SU-DHL-6 (cell line): ENCODE results near the gene SPINT3.

Experiments used
- H2AFZ ChIP-seq: fragments of 200-600 bp; sonication (generic); 2 replicates; pipeline ENCODE4 v1.6.1; 2014; ENCODE audit warnings: low read depth, mild to moderate bottlenecking, moderate library complexity, mixed read lengths, antibody characterized with exemption, low read length; ENCODE audit not compliant: severe bottlenecking
- H3F3A ChIP-seq: fragments of 200-600 bp; shearing (Covaris generic); 2 replicates; pipeline ENCODE4 v1.6.0; 2016; ENCODE audit warnings: antibody characterized with exemption, mild to moderate bottlenecking; ENCODE audit not compliant: insufficient read depth
- H3K27ac ChIP-seq: fragments of 200-600 bp; sonication (generic); 2 replicates; pipeline ENCODE4 v1.5.1; 2016; ENCODE audit warnings: low read depth, mild to moderate bottlenecking, low read length, moderate library complexity, mixed read lengths
- H3K27me3 ChIP-seq: fragments of 200-600 bp; sonication (generic), shearing (Covaris generic); 2 replicates; pipeline ENCODE4 v1.6.0; 2014; ENCODE audit warnings: mild to moderate bottlenecking, low read length
- H3K36me3 ChIP-seq: fragments of 200-600 bp; sonication (generic); 2 replicates; pipeline ENCODE4 v1.6.1; 2014; ENCODE audit warnings: mild to moderate bottlenecking, low read length, mixed read lengths
- H3K4me2 ChIP-seq: fragments of 300-600, 200-600 bp; shearing (Covaris generic), sonication (generic); 2 replicates; pipeline ENCODE4 v1.6.0; 2014; ENCODE audit warnings: low read length, low read depth, mild to moderate bottlenecking; ENCODE audit not compliant: poor library complexity, severe bottlenecking
- H3K4me3 ChIP-seq: fragments of 200-600 bp; sonication (generic); 2 replicates; pipeline ENCODE4 v1.5.1; 2014; ENCODE audit warnings: antibody characterized with exemption, low read length, mild to moderate bottlenecking, mixed read lengths; ENCODE audit not compliant: insufficient read depth, poor library complexity, severe bottlenecking
- H3K79me2 ChIP-seq: fragments of 200-600 bp; sonication (generic); 2 replicates; pipeline ENCODE4 v1.6.1; 2014; ENCODE audit warnings: mild to moderate bottlenecking, low read length, moderate library complexity; ENCODE audit not compliant: insufficient read depth
- H3K9ac ChIP-seq: fragments of 200-600 bp; sonication (generic); 2 replicates; pipeline ENCODE4 v1.7.0; 2014; ENCODE audit warnings: mild to moderate bottlenecking, low read length
- H3K9me2 ChIP-seq: fragments of 200-600 bp; sonication (generic); replicated peaks from 2 replicates; pipeline ENCODE4 v1.6.1; 2014; ENCODE audit warnings: low read length; ENCODE audit not compliant: insufficient read depth
- H3K9me3 ChIP-seq: fragments of 200-600 bp; sonication (generic); 2 replicates; pipeline ENCODE4 v1.6.1; 2014; ENCODE audit warnings: low read length, mixed read lengths; ENCODE audit not compliant: insufficient read depth
- H4K20me1 ChIP-seq: fragments of 200-600 bp; sonication (generic); 2 replicates; pipeline ENCODE4 v1.6.1; 2014; ENCODE audit warnings: low read depth, mild to moderate bottlenecking, antibody characterized with exemption, low read length, moderate library complexity, mixed read lengths
- CTCF ChIP-seq: fragments of 200-600 bp; sonication (generic); IDR thresholded peaks from one replicate; pipeline ENCODE4 v1.5.1; 2017; ENCODE audit warnings: antibody characterized with exemption, mild to moderate bottlenecking, low read length, moderate library complexity; ENCODE audit not compliant: insufficient read depth, poor library complexity, severe bottlenecking
- EZH2phosphoT487 ChIP-seq: fragments of 200-600 bp; sonication (generic), shearing (Covaris generic); conservative IDR thresholded peaks from 2 replicates; pipeline ENCODE4 v1.6.1; 2018; ENCODE audit warnings: mild to moderate bottlenecking, antibody characterized with exemption, low read length, moderate library complexity, mixed read lengths

SPINT3 gene

GRCh38 chr20:45552456-45552855 lies 37.0 kb upstream of the SPINT3 start:
- H3K27me3 ChIP-seq, result 0 out of 2 replicates have a peak, but pooled peaks cover 3% of the 10 kb centered on the region
- H3F3A ChIP-seq, result no peaks in the 10 kb centered on the region
- no peak overlapping the region for H3K4me3 ChIP-seq
- H2AFZ ChIP-seq, result no peak overlapping the region
- no peaks in the 10 kb centered on the region for H3K9me3 ChIP-seq
- no peak overlapping the region for H3K9ac ChIP-seq
- H3K27ac ChIP-seq, result no peak overlapping the region
- no peak overlapping the region for H3K4me2 ChIP-seq
- no peaks in the 10 kb centered on the region for H3K36me3 ChIP-seq
- no peaks in the 10 kb centered on the region for H4K20me1 ChIP-seq
- H3K79me2 ChIP-seq, result no peaks in the 10 kb centered on the region
- H3K9me2 ChIP-seq, result no peaks in the 10 kb centered on the region
- TF ChIP-seq EZH2phosphoT487, result no peak
- no peak for TF ChIP-seq CTCF

- Histone ChIP-seq H3K79me2 (no peaks in the 10 kb centered on the region), H2AFZ (no peak overlapping the region), H4K20me1 (no peaks in the 10 kb centered on the region), H3K9me2 (no peaks in the 10 kb centered on the region), H3K36me3 (no peaks in the 10 kb centered on the region), H3K27me3 (0 out of 2 replicates have a peak, but pooled peaks cover 3% of the 10 kb centered on the region), H3K9ac (no peak overlapping the region), H3K27ac (no peak overlapping the region), H3K4me2 (no peak overlapping the region), H3F3A (no peaks in the 10 kb centered on the region), H3K4me3 (no peak overlapping the region), H3K9me3 (no peaks in the 10 kb centered on the region)
- no peak for TF ChIP-seq EZH2phosphoT487
- TF ChIP-seq CTCF, result no peak
Observed at GRCh38 chr20:45550765-45551164, 35.3 kb upstream of the SPINT3 start.

GRCh38 chr20:45548410-45548809 lies 33.0 kb upstream of the SPINT3 start:
- H3K36me3 ChIP-seq, result no peaks in the 10 kb centered on the region

More at GRCh38 chr20:45548410-45548809, 33.0 kb upstream of the SPINT3 start:
- Histone ChIP-seq H3K79me2 (no peaks in the 10 kb centered on the region), H3K27ac (no peak overlapping the region), H3K4me2 (no peak overlapping the region), H3F3A (no peaks in the 10 kb centered on the region), H3K9me2 (no peaks in the 10 kb centered on the region), H4K20me1 (no peaks in the 10 kb centered on the region), H3K4me3 (no peak overlapping the region), H3K27me3 (0 out of 2 replicates have a peak, but pooled peaks cover 3% of the 10 kb centered on the region), H2AFZ (no peak overlapping the region), H3K9me3 (no peaks in the 10 kb centered on the region), H3K9ac (no peak overlapping the region)
- TF ChIP-seq EZH2phosphoT487 (no peak), CTCF (no peak)
